ENCODE results near the gene DAZ3. TPM values are rescaled to one million over a fixed set of nuclear protein-coding genes. Genes with fewer than 3 reads are reported as not detected.
"Not testable (repeated sequence)": the region's sequence is repeated elsewhere in the genome, so short reads cannot be mapped to it uniquely, and the experiment has no call there.

The DAZ3 gene, protein sequence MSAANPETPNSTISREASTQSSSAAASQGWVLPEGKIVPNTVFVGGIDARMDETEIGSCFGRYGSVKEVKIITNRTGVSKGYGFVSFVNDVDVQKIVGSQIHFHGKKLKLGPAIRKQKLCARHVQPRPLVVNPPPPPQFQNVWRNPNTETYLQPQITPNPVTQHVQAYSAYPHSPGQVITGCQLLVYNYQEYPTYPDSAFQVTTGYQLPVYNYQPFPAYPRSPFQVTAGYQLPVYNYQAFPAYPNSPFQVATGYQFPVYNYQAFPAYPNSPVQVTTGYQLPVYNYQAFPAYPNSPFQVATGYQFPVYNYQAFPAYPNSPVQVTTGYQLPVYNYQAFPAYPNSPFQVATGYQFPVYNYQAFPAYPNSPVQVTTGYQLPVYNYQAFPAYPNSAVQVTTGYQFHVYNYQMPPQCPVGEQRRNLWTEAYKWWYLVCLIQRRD
- total RNA-seq (10 to 100 TPM in 1 of 5 donors, not detected in 4; 10.6 TPM), polyA plus RNA-seq (under 1 TPM in 2 of 3 donors, not detected in 1; 0.05 to 0.25 TPM)
- long read RNA-seq, donor 1: 0 reads
- long read RNA-seq, donor 2: 0 reads
- long read RNA-seq, donor 3: 0 reads
- long read RNA-seq, donor 4: 0 reads
- long read RNA-seq, donor 5: 0 reads
- long read RNA-seq, donor 6: 0 reads
- long read RNA-seq, donor 7: 0 reads
- long read RNA-seq, donor 8: 0 reads
- long read RNA-seq, donor 9: 0 reads
- long read RNA-seq, donor 10: 0 reads

DNA sequence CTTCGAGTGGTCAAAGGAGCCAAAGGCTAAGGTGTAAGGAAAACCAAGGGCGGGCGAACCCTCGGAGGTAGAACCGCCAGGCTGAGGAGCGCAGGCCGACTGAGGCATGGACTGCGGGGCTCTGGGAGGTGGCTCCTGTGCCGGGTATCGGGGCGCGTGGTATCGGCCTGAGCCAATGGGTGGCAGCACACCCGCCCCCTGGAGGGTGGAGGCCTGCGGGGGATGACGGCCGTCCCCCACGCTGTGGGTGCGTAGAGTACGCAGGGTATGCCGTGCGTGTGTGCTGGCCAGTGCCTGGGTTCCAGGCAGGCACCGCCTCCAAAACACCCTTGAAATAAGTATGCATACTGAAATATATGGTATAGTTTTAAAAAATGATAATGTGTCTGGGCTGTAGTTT, at the start of gene DAZ3:
TSS of gene DAZ3 (minus strand) at position 101 of the 400 bp plus-strand sequence. CDS start 208 bp downstream, outside the sequence.
- H3K9me3 ChIP-seq; DNase-seq; H3K4me3 ChIP-seq; H3K27ac ChIP-seq; H3K36me3 ChIP-seq; H3K4me1 ChIP-seq; H3K27me3 ChIP-seq; intact Hi-C loops (cut with DNase I; ENCODE audit: low total_unique reads): not testable (repeated sequence)
- no CpG with 5 or more reads among the region's 23 CpGs for WGBS, 5 donors

DNA sequence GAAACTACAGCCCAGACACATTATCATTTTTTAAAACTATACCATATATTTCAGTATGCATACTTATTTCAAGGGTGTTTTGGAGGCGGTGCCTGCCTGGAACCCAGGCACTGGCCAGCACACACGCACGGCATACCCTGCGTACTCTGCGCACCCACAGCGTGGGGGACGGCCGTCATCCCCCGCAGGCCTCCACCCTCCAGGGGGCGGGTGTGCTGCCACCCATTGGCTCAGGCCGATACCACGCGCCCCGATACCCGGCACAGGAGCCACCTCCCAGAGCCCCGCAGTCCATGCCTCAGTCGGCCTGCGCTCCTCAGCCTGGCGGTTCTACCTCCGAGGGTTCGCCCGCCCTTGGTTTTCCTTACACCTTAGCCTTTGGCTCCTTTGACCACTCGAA, 20.4 kb upstream of the DAZ3 start, which contains the start of gene DAZ4:
TSS of gene DAZ4 (plus strand) at position 301 of the 400 bp plus-strand sequence. CDS start 208 bp downstream, outside the sequence.
- H3K27ac ChIP-seq; H3K27me3 ChIP-seq; DNase-seq; H3K4me3 ChIP-seq; intact Hi-C loops (cut with DNase I; ENCODE audit: low total_unique reads); H3K4me1 ChIP-seq; H3K9me3 ChIP-seq; H3K36me3 ChIP-seq: not testable (repeated sequence)
- WGBS, 5 donors: no CpG with 5 or more reads among the region's 23 CpGs

DNA sequence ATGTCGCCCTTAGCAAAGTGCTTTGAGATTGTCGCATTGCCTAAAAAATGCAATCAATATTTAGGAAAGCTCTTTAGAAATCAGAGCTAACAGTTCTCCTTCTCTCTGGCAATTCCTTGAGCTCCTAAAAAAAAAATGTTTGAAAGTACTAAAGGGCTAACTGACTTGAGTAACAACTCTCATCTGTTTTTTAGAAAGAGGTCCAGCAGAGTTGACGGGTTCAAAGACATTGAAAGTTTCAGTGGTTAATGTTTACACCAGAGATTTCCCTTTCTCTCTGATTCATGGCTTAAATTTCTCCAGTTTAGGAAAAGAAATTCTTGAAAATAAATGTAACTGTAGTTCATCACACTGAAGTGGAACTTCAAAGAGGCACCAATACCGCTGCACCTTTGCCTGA, 11.9 kb upstream of the DAZ3 start:
- H3K27me3 ChIP-seq; DNase-seq; intact Hi-C loops (cut with DNase I; ENCODE audit: low total_unique reads); H3K36me3 ChIP-seq; H3K9me3 ChIP-seq; H3K4me3 ChIP-seq; H3K4me1 ChIP-seq; H3K27ac ChIP-seq: not testable (repeated sequence)
- WGBS, 5 donors: no CpG with 5 or more reads among the region's 4 CpGs

DNA sequence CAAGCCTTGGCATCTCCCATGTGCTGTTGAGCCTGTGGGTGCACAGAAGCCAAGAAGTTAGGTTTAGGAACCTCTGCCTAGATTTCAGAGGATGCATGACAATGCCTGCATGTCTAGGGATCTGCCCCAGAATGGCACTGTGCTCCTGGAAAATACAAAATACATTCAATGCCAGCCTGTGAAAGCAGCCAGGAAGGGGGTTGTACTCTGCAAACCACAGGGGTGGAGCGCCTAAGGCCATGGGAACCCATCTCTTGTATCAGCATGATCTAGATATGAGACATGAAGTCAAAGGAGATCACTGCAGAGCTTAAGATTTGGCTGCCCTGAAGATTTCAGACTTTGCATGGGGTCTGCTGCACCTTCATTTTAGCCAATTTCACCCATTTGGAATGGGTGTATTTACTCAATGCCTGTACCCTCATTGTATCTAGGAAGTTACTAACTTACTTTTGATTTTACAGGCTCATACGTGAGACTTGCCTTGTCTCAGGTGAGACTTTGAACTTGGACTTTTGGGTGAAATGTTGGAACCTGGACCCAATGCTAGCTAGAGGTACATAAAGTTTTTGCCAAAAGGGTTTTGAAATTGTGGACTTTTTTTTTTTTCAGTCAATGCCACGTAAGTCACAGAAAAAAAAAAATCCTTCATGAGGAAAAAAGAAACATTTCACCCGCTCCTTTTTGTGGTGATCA, 11.1 kb upstream of the DAZ3 start:
- intact Hi-C loops (cut with DNase I; ENCODE audit: low total_unique reads); H3K36me3 ChIP-seq; H3K27ac ChIP-seq; H3K9me3 ChIP-seq; H3K4me1 ChIP-seq; DNase-seq; H3K4me3 ChIP-seq; H3K27me3 ChIP-seq: not testable (repeated sequence)
- WGBS, 5 donors: 38 to 80% (median 72%) methylated on average over 1 of the region's 4 CpGs; no CpG with 5 or more reads in 2 of the 5 donors

DNA sequence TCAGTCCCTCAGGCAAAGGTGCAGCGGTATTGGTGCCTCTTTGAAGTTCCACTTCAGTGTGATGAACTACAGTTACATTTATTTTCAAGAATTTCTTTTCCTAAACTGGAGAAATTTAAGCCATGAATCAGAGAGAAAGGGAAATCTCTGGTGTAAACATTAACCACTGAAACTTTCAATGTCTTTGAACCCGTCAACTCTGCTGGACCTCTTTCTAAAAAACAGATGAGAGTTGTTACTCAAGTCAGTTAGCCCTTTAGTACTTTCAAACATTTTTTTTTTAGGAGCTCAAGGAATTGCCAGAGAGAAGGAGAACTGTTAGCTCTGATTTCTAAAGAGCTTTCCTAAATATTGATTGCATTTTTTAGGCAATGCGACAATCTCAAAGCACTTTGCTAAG, 8.6 kb upstream of the DAZ3 start:
- DNase-seq; H3K36me3 ChIP-seq; H3K4me3 ChIP-seq; H3K9me3 ChIP-seq; H3K27ac ChIP-seq; intact Hi-C loops (cut with DNase I; ENCODE audit: low total_unique reads); H3K4me1 ChIP-seq; H3K27me3 ChIP-seq: not testable (repeated sequence)
- WGBS, 5 donors: no CpG with 5 or more reads among the region's 3 CpGs

Other genes starting within 250 kb of the DAZ3 start
- not detected for gene BPY2B, start 195.4 kb downstream of the DAZ3 start, total RNA-seq
- not detected for gene BPY2B, start 195.4 kb downstream of the DAZ3 start, polyA plus RNA-seq
- gene DAZ4, start 20.5 kb upstream of the DAZ3 start, total RNA-seq: 1 to 10 TPM in 1 of 5 donors, under 1 TPM in 1, not detected in 3; 0.37 to 2.9 TPM
- gene DAZ4, start 20.5 kb upstream of the DAZ3 start, polyA plus RNA-seq: 1 to 10 TPM in 1 of 3 donors, under 1 TPM in 1, not detected in 1; 0.33 to 2.9 TPM
- gene BPY2C, start 238.7 kb upstream of the DAZ3 start, total RNA-seq: not detected
- not detected for gene BPY2C, start 238.7 kb upstream of the DAZ3 start, polyA plus RNA-seq

All from stomach (tissue), 19 donors.